Kidney (tissue), 14 donors: ENCODE measurements around the gene CLIC2. TPM values are rescaled to one million over a fixed set of nuclear protein-coding genes. Genes with fewer than 3 reads are reported as not detected.
"Not testable (repeated sequence)": the region's sequence is repeated elsewhere in the genome, so short reads cannot be mapped to it uniquely, and the experiment has no call there.

Experiments used
- DNase-seq, 5 donors: peaks; one replicate each; pipeline ENCODE4 v3.0.0-alpha.2; 2013 to 2020
- FAIRE-seq: peaks from 2 replicates; lab custom pipeline; 2012; peaks lifted over from hg19 to GRCh38; lab: Jason Lieb, UNC
- H3K27ac ChIP-seq, 2 donors: one replicate each; pipeline ENCODE4 v1.7.0; 2013; ENCODE audit warnings: low read depth in 2 of 2, low read length in 2 of 2, inconsistent platforms in 1 of 2
- H3K27me3 ChIP-seq: one replicate; pipeline ENCODE4 v1.7.1; 2013; ENCODE audit warnings: low read length, inconsistent platforms; ENCODE audit not compliant: control insufficient read depth, insufficient read depth
- H3K36me3 ChIP-seq, 3 donors: one replicate each; pipeline versions ENCODE4 v1.7.0 to v1.7.1; 2013; ENCODE audit warnings: low read length in 3 of 3, control low read depth in 1 of 3, inconsistent platforms in 1 of 3; ENCODE audit not compliant: insufficient read depth in 3 of 3, control insufficient read depth in 2 of 3
- H3K4me1 ChIP-seq, 3 donors: one replicate each; pipeline versions ENCODE4 v1.7.0 to v1.7.1; 2013; ENCODE audit warnings: low read length in 3 of 3, inconsistent platforms in 1 of 3, low read depth in 1 of 3; ENCODE audit not compliant: control insufficient read depth in 2 of 3, insufficient read depth in 2 of 3
- H3K4me3 ChIP-seq, 3 donors: one replicate each; pipeline versions ENCODE4 v1.7.0 to v1.8.1; 2013; ENCODE audit warnings: low read length in 3 of 3, control low read depth in 1 of 3, inconsistent platforms in 1 of 3
- H3K9ac ChIP-seq, 3 donors: one replicate each; pipeline versions ENCODE4 v1.7.0 to v1.7.1; 2013; ENCODE audit warnings: low read length in 3 of 3, control low read depth in 1 of 3, inconsistent platforms in 1 of 3
- H3K9me3 ChIP-seq, 3 donors: one replicate each; pipeline versions ENCODE4 v1.7.0 to v1.7.1; 2013; ENCODE audit warnings: low read length in 3 of 3, control low read depth in 1 of 3, inconsistent platforms in 1 of 3; ENCODE audit not compliant: control insufficient read depth in 2 of 3, insufficient read depth in 1 of 3
- intact Hi-C: fragments of 100-400 bp; cut with DNase I; formaldehyde crosslinking; loops from one replicate; pipeline ENCODE4 v1.11.1; 2022
- polyA plus RNA-seq: library from polyadenylated mRNA; stranded (reverse); fragments of 350-450 nt; fragmentation: Illumina TruSeq; extraction: RNeasy Lipid Tissue Mini Kit (QIAGEN cat#74804); gene quantifications from one replicate; pipeline ENCODE4 v1.2.3, GENCODE V29; 2014; ENCODE audit warnings: low read depth, low replicate concordance; ENCODE audit not compliant: insufficient read depth
- total RNA-seq: library from RNA; stranded (reverse); fragmentation: NEBNext Ultra II Directional; extraction: Animal tissue kit (Norgen Biotek cat#: 25700); gene quantifications from one replicate; pipeline ENCODE4 v1.2.1, GENCODE V29; 2021
- TF ChIP-seq, protein P1 (sequence below): IDR thresholded peaks from 3 replicates; pipeline ENCODE4 v1.5.1; 2012; ENCODE audit warnings: mild to moderate bottlenecking, moderate library complexity, borderline replicate concordance; ENCODE audit not compliant: insufficient read depth; ENCODE audit errors: extremely low read depth
- donor health status: control.
- donor health status: control.
- donor health status: control.
- donor health status: control.
- donor health status: control.
- donor health status: DM: yes; HTN: yes; CAD: no.
- donor health status: Normal renal cell carcinoma (clear cell type).

Gene CLIC2
- total and polyA plus RNA-seq, 2 donors from 2014 or later = 7.3 to 22.8 TPM

DNA sequence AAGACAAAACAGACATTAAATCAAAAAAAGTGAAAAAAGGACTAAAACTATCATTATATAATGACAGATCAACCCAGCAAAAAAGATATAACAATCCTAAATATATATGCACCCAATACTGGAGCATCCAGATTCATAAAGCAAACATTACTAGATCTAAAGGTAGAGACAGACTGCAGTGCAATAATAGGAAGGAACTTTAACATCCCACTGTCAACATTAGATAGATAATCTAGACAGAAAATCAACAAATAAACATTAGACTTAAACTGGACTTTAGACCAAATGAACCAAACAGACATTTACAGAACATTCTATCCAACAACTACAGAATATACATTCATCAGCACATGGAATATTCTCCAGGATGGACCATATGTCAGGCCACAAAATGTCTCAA is 40.6 kb downstream of the CLIC2 start:
- FAIRE-seq (no peak), DNase-seq (no peak)
- Histone ChIP-seq H3K36me3 (no peaks in the 10 kb centered on the region), H3K9me3 (no peaks in the 10 kb centered on the region), H3K27ac (no peak overlapping the region), H3K27me3 (no peaks in the 10 kb centered on the region), H3K9ac (no peak overlapping the region), H3K4me3 (no peak overlapping the region), H3K4me1 (no peaks in the 10 kb centered on the region)
- intact Hi-C loops = no loop called here
- TF ChIP-seq, protein P1, sequence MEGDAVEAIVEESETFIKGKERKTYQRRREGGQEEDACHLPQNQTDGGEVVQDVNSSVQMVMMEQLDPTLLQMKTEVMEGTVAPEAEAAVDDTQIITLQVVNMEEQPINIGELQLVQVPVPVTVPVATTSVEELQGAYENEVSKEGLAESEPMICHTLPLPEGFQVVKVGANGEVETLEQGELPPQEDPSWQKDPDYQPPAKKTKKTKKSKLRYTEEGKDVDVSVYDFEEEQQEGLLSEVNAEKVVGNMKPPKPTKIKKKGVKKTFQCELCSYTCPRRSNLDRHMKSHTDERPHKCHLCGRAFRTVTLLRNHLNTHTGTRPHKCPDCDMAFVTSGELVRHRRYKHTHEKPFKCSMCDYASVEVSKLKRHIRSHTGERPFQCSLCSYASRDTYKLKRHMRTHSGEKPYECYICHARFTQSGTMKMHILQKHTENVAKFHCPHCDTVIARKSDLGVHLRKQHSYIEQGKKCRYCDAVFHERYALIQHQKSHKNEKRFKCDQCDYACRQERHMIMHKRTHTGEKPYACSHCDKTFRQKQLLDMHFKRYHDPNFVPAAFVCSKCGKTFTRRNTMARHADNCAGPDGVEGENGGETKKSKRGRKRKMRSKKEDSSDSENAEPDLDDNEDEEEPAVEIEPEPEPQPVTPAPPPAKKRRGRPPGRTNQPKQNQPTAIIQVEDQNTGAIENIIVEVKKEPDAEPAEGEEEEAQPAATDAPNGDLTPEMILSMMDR = no peak

DNA sequence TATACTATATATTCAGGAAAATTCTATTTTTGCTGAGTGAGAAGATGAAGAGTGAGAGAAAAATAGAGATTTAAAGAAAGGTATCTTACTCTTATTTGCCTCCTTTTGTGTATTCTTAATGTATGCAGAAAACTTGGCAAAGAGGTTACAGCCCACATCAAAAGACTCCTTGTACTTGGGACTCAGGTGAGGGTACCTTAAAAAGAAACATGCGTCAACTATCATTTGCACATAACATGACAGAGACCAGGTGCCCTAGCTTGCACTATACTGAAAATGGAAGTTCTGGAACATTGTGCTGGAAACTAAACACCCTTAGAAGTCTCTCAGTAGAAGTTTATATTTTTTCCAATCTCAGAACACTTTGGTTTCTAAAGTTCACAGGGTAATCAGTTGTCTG is 54.5 kb downstream of the CLIC2 start:
- no peak for DNase-seq
- FAIRE-seq = no peak
- Histone ChIP-seq H3K9me3 (no peaks in the 10 kb centered on the region), H3K27ac (no peak overlapping the region), H3K9ac (no peak overlapping the region), H3K4me3 (no peak overlapping the region), H3K36me3 (no peaks in the 10 kb centered on the region), H3K27me3 (no peaks in the 10 kb centered on the region), H3K4me1 (no peaks in the 10 kb centered on the region)
- intact Hi-C loops = no loop called here
- TF ChIP-seq, protein P1 = no peak

DNA sequence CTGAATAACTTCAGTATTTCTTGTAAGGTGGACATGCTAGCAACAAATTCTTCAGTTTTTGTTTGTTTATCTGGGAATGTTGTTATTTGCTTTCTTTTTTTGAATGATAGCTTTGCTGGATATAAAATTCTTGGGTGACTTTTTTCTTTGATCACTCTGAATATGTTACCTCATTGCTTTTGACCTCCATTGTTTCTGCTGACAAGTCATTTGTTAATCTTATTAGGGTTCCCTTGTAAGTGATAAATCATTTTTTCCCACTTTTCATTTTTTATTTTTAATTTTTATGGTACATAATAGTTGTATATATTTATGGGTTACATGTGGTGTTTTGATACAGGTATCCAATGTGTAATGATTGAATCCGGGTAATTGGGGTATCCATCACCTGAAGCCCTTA is 63.4 kb downstream of the CLIC2 start:
- no peak for FAIRE-seq
- H3K9ac ChIP-seq = no peak overlapping the region
- no peak overlapping the region for H3K27ac ChIP-seq
- H3K36me3 ChIP-seq = no peaks in the 10 kb centered on the region
- H3K4me3 ChIP-seq = no peak overlapping the region
- H3K27me3 ChIP-seq = no peaks in the 10 kb centered on the region
- intact Hi-C loops = no loop called here
- no peaks in the 10 kb centered on the region for H3K4me1 ChIP-seq
- TF ChIP-seq, protein P1 = no peak
- no peak for DNase-seq
- no peaks in the 10 kb centered on the region for H3K9me3 ChIP-seq

DNA sequence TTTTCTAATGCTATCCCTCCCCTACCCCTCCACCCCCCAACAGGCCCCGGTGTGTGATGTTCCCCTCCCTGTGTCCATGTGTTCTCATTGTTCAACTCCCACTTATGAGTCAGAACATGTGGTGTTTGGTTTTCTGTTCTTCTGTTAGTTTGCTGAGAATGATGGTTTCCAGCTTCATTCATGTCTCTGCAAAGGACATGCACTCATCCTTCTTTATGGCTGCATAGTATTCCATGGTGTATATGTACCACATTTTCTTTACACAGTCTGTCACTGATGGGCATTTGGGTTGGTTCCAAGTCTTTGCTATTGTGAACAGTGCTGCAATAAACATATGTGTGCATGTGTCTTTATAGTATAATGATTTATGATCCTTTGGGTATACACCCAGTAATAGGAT is 66.4 kb downstream of the CLIC2 start:
- not testable (repeated sequence) for H3K9me3 ChIP-seq

More for the DNA sequence above, 66.4 kb downstream of the CLIC2 start:
- FAIRE-seq, H3K4me3 ChIP-seq, H3K27me3 ChIP-seq, H3K9ac ChIP-seq, H3K36me3 ChIP-seq, intact Hi-C loops, H3K4me1 ChIP-seq, DNase-seq, H3K27ac ChIP-seq: not testable (repeated sequence)
